ENCODE measurements around the gene NCAPG2.
"Not testable (repeated sequence)": the region's sequence is repeated elsewhere in the genome, so short reads cannot be mapped to it uniquely, and the experiment has no call there.

NCAPG2 gene

DNA sequence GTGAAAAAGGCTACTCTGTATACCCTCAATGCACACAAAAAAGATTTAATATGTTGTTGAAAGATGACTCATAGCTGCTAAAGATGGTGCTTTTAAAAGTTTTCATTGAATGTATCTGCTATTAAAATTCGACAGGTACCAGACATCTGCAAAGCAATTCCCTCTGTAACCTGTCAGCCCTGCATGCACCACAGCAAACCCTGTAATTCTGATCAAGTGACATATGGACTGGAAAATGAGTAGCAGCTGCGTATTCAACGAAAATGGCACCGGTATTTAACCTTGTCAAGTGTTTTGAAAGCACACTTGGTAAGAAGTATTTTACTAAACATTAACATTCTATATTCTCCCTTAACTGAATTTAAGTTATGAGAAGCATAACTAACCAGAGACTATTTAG is 58.8 kb downstream of the NCAPG2 start:
- in situ Hi-C loops (cut with MboI; ENCODE audit: low sequenced_read_pairs), result no loop called here

DNA sequence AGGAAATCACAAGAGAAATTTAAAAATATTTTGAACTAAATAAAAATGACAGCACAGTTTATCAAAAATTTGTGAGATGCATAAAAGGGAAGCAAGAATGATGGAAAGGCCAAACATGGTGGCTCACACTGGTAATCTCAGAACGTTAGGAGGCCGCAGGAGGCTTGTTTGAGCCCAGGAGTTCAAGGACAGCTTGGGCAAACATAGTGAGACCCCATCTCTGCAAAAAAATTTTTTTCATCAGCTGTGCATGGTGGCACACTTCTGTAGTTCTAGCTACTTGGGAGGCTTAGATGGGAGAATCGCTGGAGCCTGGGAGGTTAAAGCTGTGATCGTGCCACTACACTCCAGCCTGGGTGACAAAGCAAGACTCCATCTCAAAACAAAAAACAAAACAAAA is 62.5 kb downstream of the NCAPG2 start:
- in situ Hi-C loops (cut with MboI; ENCODE audit: low sequenced_read_pairs), result no loop called here

DNA sequence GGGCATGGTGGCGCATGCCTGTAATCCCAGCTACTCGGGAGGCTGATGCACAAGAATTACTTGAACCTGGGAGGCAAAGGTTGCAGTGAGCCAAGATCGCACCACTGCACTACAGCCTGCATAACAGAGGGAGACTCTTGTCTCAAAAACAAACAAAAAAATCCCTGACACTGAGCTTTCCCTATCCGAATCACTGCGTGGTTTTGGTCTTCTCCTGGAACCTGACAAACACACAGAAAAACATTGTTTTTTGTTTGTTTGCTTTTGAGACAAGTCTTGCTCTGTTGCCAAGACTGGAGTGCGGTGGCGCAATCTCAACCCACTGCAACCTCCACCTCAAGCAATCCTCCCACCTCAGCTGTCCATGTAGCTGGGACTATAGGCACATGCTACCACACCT is 66.6 kb downstream of the NCAPG2 start:
- in situ Hi-C loops (cut with MboI; ENCODE audit: low sequenced_read_pairs), result no loop called here

DNA sequence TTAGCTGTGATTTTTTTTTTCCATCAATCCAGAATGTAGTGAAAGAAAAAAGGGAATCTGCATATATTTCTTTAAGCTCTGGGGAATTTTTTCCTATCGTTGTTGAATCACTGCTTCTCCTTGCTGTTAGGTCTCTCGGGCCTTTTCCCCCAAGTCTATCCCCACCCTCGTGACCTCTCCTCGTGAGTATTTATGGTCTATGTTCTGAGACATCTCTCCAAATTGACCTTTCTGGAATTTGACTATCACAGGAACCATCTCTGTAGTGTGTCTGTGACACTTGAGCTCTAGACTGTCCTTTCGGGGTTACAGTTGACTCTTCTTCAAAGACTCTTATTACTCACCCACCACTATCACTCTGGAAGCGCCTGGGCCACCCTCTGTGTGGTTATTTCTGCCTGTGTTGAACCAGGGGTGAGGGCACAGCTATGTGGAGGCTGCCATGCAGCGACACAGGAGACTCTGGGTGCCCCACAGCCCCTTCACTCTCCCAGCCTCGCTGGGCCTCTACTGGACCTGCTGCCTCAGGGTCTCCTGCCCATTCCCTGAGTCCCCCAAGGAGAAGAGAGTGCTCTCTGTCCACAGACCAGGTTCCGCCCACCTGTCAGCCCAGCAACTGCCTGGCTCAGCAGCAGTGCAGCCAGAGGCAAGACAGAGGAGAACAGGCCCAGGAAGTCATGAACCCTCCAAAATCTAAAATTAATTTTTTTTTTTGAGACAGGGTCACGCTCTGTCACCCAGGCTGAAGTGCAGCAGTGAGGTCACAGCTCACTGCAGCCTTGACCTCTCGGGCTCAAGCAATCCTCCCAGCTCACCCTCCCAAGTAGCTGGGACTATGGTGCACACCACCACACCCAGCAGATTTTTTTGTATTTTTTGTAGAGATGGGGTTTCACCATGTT is 71.3 kb downstream of the NCAPG2 start:
- in situ Hi-C loops (cut with MboI; ENCODE audit: low sequenced_read_pairs), result no loop called here

DNA sequence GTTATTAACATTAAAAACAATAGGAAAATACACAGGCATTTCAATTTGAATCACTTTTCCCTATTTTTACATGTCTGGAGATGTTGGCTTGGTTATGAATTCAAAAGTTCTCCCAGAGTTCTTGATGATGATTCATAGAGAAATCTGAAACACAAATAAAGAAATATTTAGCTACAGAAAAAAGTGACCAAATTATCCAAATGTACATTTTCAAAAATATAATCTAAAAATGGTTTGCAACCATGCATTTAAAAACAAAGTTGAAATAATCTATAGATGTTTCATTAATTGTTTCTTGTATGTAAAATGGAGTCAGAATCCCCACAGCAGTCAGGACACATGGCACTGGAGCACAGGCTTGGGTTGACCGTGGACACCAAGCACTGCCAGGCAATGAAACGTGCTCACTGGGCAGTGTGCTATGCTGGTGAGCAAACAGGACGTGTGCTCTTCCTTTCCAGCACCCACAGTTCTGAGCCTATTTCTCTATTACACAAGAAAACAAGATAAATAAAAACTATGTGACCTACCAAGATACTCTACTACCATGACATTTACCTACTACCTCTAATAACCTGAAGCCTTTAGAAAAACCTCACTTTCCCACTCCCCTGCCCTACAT is 72.9 kb downstream of the NCAPG2 start:
- in situ Hi-C loops (cut with MboI; ENCODE audit: low sequenced_read_pairs), result no loop called here

DNA sequence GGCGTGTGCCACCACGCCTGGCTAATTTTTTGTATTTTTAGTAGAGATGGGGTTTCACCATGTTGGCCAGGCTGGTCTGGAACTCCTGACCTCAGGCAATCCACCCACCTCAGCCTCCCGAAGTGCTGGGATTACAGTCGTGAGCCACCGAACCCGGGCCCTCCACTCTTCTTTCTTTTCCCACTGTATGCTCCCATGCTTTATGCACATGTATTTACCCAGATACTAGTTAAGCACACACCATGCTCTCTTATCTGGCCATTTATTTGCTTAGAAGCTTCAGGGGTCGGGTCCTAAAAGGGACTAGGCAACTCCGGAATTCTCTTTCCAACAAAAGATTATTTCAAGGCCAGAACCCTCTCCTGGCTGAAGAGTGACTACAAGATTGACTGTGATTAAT is 78.3 kb downstream of the NCAPG2 start:
- in situ Hi-C loops (cut with MboI; ENCODE audit: low sequenced_read_pairs), result not testable (repeated sequence)

DNA sequence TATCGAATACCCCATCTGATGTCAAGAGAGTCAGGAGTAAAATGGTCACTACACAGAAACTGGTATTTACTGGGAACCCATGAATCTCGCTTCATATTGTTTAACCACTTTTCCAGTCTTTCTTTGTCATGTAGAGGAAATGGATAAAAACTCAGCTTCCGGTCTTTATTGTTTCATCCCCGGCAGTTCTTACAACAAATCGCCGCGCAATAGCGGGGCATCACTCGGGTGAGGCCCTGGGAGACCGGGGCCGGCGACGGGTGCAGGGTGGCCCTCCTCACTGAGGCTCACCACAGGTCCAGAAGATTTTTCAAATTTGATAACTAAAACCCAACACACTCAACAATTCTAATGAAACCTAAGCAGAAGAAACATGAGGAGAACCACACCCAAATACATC is 81.4 kb downstream of the NCAPG2 start:
- in situ Hi-C loops (cut with MboI; ENCODE audit: low sequenced_read_pairs), result no loop called here

DNA sequence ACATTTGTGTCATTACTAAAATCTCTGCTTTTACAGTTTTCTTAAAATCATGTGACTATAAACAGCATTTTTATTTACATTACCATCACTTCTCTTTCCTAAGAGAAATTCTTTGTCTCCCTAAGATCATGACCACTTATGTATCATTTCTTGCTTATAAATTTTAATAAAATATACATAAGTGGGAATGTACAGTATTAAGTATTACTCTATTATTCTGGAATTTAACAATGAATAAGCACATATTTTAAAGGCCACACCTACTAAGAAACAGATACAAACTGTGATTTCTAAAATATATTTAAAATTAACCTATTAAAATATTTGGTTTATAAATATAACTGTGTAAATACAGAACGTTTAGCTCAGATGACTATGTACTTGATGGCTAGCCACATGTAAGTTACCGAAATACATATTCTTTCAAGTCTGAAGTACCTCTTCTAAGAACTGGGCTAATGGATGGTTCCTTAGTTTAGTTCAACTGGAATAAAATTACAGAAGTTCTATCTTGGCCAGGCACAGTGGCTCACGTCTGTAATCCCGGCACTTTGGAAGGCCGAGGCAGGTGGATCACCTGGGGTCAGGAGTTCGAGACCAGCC is 83.7 kb downstream of the NCAPG2 start:
- in situ Hi-C loops (cut with MboI; ENCODE audit: low sequenced_read_pairs), result no loop called here

DNA sequence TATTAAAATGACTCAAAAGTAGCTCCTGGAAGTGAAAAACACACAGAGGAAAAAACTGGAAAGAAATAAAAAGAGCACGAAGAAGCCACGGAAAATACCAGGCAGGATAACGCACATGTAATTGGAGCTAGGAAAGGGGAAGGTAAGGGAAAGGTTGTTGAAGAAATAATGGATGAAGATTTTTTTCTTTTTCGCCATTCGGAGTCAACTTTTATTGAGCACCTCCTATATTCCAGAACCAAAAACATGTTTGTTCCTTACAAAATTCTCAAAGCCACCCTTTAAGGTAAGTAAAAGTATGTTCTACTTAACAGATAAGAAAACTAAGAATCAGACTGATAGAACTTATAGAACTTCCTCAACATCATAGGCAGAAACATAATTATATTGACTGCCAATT is 84.2 kb downstream of the NCAPG2 start:
- in situ Hi-C loops (cut with MboI; ENCODE audit: low sequenced_read_pairs), result no loop called here

DNA sequence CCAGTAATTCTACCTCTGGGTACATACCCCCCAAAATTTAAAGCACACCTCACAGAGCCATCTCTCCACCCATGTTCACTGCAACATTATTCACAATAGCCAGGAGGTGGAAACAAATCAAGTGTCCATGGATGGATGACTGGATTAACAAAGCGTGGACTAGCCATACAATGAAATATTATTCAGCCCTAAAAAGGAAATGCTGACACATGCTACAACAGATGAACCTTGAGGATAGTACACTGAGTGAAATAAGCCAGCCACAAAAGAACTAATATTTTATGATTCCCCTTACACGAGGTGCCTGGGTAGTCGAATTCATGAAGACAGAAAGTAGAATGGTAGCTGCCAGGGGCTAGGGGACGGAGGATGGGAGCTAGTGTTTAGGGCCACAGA is 85.9 kb downstream of the NCAPG2 start:
- in situ Hi-C loops (cut with MboI; ENCODE audit: low sequenced_read_pairs), result no loop called here

DNA sequence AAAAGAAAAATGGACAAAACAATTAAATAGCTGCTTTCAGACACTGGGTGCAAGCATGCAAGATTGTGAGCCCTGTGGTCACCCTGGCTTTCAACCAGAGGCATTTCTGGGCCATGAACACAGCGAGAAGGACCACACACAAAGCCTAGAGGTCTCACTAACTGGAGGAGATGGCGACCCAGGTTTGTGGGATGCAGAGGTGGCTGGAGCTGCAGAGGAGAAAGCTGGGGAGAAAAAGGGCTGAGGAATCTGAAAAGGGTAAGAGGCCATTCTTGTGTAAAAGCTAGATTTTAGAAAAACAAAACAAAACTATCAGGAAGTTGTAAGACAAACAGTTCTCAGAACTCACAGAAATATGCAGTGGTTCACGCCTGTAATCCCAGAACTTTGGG is 86.9 kb downstream of the NCAPG2 start:
- in situ Hi-C loops (cut with MboI; ENCODE audit: low sequenced_read_pairs), result no loop called here

DNA sequence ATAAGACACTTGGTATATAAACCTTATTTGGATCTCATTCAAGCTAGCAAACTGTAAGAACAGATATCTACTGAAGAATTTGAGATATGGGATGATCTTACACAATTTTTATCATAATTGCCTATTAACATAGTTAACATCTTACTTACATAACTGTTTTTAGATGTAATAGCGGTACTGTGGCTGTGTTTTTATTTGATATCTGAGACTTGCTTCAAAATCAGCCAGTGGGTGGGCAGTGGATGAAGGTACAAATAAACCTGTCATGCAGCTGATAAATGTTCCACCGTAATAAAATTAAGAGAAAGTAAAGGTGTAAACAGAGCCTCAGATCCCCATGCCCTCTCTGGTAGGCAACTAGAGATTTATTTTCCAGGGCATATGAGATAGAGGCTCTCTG is 88.6 kb downstream of the NCAPG2 start:
- in situ Hi-C loops (cut with MboI; ENCODE audit: low sequenced_read_pairs), result no loop called here

DNA sequence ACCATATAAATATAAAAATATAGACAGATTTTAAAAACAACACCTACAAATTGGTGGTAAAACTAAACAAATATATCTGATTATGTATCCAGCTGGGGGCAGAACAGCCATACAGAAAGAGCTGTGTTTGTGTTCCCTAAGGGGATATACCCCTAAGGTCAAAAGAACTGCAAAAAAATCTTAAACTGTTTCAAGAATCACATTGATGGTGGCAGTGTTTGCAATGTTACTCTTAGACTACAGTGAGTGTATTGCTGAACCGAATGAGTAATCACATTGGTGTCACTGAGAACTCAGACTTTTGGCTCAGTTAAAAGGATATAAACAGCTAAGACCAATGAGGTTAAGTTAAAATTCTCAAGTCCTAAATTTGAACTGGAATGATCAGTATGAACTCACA is 89.9 kb downstream of the NCAPG2 start:
- in situ Hi-C loops (cut with MboI; ENCODE audit: low sequenced_read_pairs), result no loop called here

DNA sequence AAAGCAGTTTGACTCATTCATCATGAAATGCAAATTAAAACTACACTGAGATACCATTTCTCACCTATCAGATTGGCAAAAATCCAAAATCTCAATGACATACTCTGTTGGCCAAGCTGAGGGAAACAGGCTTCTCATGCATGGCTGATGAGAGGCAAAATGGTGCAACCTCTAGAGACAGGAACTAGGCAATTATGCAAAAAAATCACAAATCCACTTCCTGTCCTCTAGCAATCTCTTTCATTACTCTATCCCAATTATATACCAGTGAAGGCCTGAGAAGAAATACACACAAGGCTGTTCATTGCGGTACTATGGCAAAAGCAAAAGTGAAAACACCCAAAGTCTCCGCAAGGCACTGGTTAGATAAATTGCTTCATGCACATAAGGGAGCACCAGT is 91.1 kb downstream of the NCAPG2 start:
- in situ Hi-C loops (cut with MboI; ENCODE audit: low sequenced_read_pairs), result no loop called here

DNA sequence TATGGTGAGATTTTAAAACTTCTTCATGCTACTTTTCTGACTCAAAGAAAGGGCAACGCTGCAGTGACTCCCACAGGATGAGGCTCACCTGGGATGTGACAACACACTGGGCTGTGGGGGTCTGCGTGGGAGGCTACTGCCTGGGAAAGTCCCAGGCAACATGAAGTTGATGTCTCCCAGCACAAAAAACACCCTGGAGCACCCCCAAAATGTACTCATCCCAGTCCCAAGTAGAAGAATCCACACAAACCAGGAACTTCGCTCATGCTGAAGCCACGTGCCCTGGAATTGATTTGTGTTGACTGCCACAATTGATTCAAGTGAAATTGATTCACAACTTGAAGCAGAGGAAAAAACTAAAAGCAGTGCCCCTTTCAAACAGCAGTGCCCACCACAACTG is 92.1 kb downstream of the NCAPG2 start:
- in situ Hi-C loops (cut with MboI; ENCODE audit: low sequenced_read_pairs), result no loop called here

DNA sequence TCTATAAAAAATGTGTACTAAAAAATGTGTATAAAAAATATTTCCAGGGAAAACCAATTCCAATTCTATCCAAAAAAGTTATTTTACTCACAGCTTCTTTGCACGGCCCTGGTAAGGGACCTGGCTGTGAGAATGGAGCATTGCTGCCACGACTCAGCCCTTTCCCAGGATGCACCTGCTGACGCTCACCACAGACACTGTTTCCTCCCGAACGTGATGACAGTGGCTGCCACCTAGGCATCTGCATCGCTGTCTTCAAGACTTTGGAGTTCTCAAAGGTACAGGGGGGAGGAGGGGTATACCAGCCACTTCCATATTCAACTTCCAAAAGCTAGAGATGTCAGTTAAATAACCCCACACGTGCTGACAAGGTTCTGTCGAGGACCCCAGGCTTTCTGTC is 93.1 kb downstream of the NCAPG2 start:
- in situ Hi-C loops (cut with MboI; ENCODE audit: low sequenced_read_pairs), result no loop called here

DNA sequence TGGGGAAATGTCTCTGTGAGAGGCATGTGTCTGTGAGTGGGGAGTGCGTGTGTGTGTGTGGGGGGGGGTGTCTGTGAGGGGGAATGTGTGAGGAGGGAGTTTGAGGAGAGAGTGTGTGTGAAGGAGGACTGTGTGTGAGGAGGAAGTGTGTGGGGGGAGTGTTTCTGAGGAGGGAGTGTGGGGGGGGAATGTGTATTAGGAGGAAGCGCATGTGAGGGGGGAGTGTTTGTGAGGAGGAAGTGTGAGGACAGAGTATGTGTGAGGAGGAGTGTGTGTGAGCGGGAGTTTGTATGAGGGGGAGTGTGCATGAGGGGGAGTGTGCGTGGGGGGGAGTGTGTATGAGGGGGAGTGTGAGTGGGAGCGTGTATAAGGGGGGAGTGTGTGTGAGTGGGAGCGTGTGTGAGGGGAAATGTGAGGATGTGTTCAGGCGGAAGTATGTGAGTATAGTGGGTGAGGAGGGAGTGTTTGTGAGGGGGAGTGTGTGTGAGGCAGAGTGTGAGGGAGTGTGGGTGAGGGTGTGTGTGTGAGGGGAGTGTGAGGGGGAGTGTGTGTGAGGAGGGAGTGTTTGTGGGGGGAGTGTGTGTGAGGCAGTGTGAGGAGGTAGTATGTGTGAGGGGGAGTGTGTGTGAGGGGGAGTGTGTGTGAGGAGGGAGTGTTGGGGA is 95.2 kb downstream of the NCAPG2 start:
- in situ Hi-C loops (cut with MboI; ENCODE audit: low sequenced_read_pairs), result no loop called here

DNA sequence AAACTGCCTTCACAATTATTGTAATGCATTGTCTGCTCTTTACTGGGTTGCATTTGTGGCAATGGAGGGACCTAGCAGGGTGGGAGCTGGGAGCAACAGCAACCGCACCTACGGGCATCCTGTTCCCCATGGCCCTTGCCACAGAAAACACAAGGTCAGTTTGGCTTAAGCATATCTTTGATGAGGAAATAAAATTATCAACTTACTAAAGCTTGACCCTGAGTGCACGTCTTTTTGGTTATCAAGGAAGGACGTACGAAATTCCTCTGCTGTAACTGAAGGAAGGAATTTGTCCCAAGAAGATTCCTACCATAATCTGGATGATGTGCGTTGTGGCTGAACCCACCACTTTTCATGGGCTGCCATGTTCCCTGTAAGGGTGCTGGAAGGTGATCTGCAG is 97.0 kb downstream of the NCAPG2 start:
- in situ Hi-C loops (cut with MboI; ENCODE audit: low sequenced_read_pairs), result no loop called here

DNA sequence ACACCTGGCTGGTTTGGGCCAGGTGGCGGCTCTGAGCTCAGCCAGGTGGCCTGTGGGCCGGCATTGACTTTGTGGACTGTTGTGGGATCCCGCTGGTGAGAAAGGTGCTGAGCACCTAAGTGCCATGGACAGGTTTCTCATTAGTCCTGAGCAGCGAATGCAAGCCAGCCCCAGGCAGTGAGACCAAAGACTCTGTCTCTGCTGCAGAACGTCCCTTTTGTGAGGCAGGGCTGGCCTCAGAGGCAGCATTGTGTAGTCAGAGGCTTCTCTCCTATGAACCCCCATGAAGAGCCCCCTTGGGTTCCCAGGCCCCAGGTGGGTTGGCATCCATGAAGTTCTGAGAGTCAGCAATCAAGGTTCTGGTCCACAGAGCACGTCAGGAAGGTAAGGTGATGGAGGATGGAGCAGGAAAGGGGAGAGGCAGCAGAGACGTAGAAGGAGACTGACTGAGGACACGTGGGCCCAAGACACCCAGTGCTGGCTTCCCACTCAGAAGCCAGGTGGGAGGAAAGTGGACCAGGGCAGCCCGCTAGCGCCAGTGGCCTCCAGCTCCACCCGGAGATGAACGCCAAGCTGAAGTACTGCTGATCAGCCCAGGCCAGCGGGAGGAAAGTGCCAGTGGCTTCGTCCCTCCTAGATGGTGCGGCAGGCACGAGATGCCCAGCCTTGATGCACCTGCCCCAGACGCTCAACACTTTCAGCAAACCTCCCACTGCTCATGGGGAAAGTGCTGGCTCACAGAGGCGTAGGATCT is 97.8 kb downstream of the NCAPG2 start:
- in situ Hi-C loops (cut with MboI; ENCODE audit: low sequenced_read_pairs), result no loop called here

DNA sequence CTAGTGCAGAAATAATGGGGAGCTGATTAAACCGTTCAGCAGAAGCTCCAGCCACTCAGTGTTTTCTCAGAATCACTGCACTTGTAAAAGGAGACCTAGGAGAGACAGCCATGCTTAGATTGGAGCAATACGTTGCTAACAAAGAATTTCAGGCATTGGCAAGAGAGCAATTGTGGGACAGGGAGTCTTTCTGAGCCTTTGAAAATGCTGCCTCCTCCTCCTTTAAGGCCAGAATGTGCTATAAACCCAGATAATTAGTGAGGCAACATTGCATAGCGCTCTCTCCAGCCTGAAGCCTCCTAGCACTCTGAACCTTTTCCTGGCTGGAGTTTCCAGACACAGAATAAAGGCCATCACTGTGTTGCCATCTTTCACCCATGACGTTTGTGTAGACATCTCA is 98.5 kb downstream of the NCAPG2 start:
- in situ Hi-C loops (cut with MboI; ENCODE audit: low sequenced_read_pairs), result no loop called here

Data from HL-60/S4 treated with phorbol 12-myristate 13-acetate at 8.2 ng/mL for 4 days and 3 days (cell line).